Activated T-cell treated with anti-CD3 and anti-CD28 coated beads, Interleukin-2, amount 50 U/mL, for 24 hours (primary cell): ENCODE data around the gene MARCHF2.
A peak's percentile ranks its signal among the peaks of the same experiment; 100 is the strongest.
"Not testable (repeated sequence)": the region's sequence is repeated elsewhere in the genome, so short reads cannot be mapped to it uniquely, and the experiment has no call there.

Experiments
- DNase-seq: peaks from one replicate; pipeline ENCODE4 v3.0.0-alpha.2; 2020
- H3K27ac Mint-ChIP-seq: 2 replicates; pipeline ENCODE4 v1.8.0; 2020; ENCODE audit warnings: mild to moderate bottlenecking, mixed read lengths
- H3K27me3 Mint-ChIP-seq: 2 replicates; pipeline ENCODE4 v1.8.0; 2020; ENCODE audit warnings: mixed read lengths
- H3K36me3 Mint-ChIP-seq: 2 replicates; pipeline ENCODE4 v1.8.0; 2020; ENCODE audit warnings: low read depth, mixed read lengths
- H3K4me1 Mint-ChIP-seq: 2 replicates; pipeline ENCODE4 v1.8.0; 2020; ENCODE audit warnings: low read depth, mixed read lengths
- H3K4me3 Mint-ChIP-seq: 2 replicates; pipeline ENCODE4 v1.8.0; 2020; ENCODE audit warnings: mild to moderate bottlenecking, moderate library complexity, mixed read lengths
- H3K9me3 Mint-ChIP-seq: 2 replicates; pipeline ENCODE4 v1.8.0; 2020; ENCODE audit warnings: mixed read lengths

MARCHF2 gene

GRCh38 chr19:8393871-8394250 lies 19.2 kb upstream of the MARCHF2 start:
- Mint-ChIP-seq H3K4me3 (no peak overlapping the region), H3K27ac (peak overlapping the region; percentile 67)

DNA sequence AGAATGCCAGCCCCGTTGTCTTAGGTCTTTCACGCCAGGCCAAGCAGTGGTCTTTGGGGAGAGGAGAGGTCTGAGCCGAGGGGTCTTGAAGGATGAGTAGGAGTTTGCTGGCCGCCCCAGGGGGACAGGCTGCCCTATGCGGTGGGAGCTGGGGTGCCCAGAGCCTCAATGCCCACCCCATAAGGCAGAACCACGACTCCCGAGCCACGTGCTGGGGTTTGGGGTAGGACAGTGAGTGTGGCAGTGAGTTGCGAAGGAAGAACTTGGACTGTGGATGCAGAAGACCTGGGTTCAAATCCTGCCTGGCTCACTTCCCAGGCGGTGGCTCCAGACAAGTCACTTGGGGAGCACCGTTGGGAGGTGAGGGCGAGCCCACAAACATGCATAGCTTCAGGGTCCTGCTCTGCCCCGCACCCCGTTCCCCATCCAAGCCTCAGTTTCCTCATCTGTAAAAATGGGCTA lies 17.5 kb upstream of the MARCHF2 start:
- Mint-ChIP-seq H3K4me1 (peaks cover 40% of the 10 kb centered on the region), H3K4me3 (no peak overlapping the region), H3K9me3 (no peaks in the 10 kb centered on the region), H3K27ac (no peak overlapping the region), H3K27me3 (no peaks in the 10 kb centered on the region), H3K36me3 (peaks cover 15% of the 10 kb centered on the region)
- DNase-seq: no peak

More at GRCh38 chr19:8393871-8394250, 19.2 kb upstream of the MARCHF2 start:
- no peaks in the 10 kb centered on the region for H3K9me3 Mint-ChIP-seq
- no peak for DNase-seq
- H3K4me1 Mint-ChIP-seq: peaks cover 43% of the 10 kb centered on the region
- H3K27me3 Mint-ChIP-seq: no peaks in the 10 kb centered on the region
- H3K36me3 Mint-ChIP-seq: peaks cover 7% of the 10 kb centered on the region

DNA sequence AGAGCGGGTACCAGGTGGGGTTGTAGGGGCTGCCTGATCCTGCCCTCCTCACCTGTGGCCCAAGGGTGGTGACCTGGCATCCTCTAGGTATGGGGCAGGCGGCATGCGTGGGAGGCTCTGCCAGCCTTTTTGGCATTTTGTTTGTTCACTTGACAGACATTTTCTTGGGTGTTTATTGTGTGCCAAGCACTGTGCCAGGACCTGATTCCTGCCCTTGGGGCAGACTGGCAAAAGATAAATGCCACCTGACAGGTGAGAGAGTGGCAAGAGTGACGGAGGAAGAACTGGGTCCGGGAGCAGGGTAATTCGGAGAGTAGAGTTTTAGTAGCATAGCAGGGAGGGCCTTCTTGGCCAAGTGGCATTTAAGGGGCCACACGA lies 16.9 kb upstream of the MARCHF2 start:
- no peak for DNase-seq
- Mint-ChIP-seq H3K4me1 (peaks cover 35% of the 10 kb centered on the region), H3K36me3 (peaks cover 15% of the 10 kb centered on the region), H3K27ac (no peak overlapping the region), H3K9me3 (no peaks in the 10 kb centered on the region), H3K27me3 (no peaks in the 10 kb centered on the region), H3K4me3 (no peak overlapping the region)

- peaks cover 30% of the 10 kb centered on the region for H3K4me1 Mint-ChIP-seq
- H3K27ac Mint-ChIP-seq: peak overlapping the region; percentile 74
- no peak overlapping the region for H3K4me3 Mint-ChIP-seq
- DNase-seq: peak; percentile 80
- no peaks in the 10 kb centered on the region for H3K27me3 Mint-ChIP-seq
- H3K9me3 Mint-ChIP-seq: no peaks in the 10 kb centered on the region
- peaks cover 18% of the 10 kb centered on the region for H3K36me3 Mint-ChIP-seq
Measured at GRCh38 chr19:8396563-8397203, 16.4 kb upstream of the MARCHF2 start.

DNA sequence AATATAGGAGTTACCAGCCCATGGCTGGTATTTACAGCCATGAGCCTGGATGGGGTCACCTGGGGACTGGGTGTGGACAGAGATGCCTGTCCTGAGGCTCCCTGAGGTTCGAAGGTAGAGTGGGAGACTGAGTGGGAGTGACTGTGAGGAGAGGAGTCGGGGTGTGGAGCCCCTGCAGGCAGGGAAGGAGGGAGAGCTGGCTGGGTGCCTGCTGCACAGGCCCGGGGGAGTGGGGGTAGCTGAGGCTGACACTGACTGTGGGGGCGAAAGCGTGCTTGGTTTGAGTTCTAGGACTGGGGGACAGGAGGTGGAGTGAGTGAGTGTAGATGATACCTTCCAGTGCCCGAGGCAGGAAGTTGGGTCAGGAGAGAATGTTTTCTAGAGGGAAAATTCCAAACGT lies 15.8 kb upstream of the MARCHF2 start:
- no peak overlapping the region for H3K4me3 Mint-ChIP-seq
- DNase-seq: no peak
- peaks cover 23% of the 10 kb centered on the region for H3K36me3 Mint-ChIP-seq
- peaks cover 24% of the 10 kb centered on the region for H3K4me1 Mint-ChIP-seq
- H3K27ac Mint-ChIP-seq: peak overlapping the region; percentile 74
- no peaks in the 10 kb centered on the region for H3K27me3 Mint-ChIP-seq
- H3K9me3 Mint-ChIP-seq: no peaks in the 10 kb centered on the region

DNA sequence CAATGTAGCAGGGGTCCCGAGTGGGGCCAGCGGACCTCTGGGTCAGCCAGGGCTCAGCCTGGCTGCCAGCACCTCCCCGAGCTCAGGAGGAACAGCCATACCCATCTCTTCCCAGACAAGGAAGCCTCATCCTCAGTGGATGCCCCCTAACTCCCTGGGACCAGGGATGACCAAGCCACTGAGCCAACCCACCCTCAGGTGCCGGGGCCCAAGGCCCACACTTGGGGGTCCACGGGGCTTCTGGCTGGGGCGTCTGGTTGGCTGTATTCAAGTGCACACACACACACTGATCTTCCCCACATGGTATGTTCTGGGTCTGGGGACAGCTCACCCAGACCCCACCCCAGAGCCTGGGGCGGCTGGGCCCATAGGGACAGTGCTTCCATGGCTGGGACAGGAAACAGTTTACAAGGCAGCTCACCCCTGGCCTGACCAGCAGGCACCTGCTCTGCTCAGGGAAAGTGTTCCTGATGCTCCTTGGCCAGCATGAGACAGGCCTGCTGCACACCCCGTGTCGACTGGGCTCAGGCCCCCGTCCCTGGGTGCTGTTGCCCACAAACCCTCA lies 15.3 kb upstream of the MARCHF2 start:
- DNase-seq: no peak
- Mint-ChIP-seq H3K4me3 (no peak overlapping the region), H3K27ac (peak overlapping the region; percentile 50), H3K4me1 (peaks cover 22% of the 10 kb centered on the region), H3K36me3 (peaks cover 29% of the 10 kb centered on the region), H3K27me3 (no peaks in the 10 kb centered on the region), H3K9me3 (no peaks in the 10 kb centered on the region)

DNA sequence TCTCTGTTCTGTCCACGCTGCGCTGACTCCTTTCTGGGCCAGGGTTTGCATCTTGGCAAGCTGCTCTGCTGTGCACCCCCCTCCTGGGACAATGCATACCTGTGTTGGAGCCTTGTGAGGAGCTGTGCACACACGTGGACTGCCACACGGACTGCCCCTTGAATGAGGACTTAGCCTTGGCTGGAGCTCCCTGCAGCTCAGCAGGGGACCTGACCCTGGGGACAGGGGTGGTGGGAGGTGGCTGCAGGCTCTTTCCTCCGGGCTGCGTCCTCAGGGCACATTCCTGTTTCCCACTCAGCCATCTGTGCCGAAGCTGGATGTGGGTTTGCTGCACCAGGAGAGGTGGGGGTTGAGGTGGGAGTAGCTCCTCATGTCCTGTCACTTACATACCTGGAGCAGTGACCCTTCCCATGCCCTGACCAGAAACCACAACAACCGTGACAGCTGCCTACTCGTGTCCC lies 14.8 kb upstream of the MARCHF2 start:
- Mint-ChIP-seq H3K36me3 (peaks cover 31% of the 10 kb centered on the region), H3K27ac (peak overlapping the region; percentile 50), H3K4me3 (no peak overlapping the region), H3K9me3 (no peaks in the 10 kb centered on the region), H3K4me1 (peaks cover 19% of the 10 kb centered on the region), H3K27me3 (no peaks in the 10 kb centered on the region)
- no peak for DNase-seq

DNA sequence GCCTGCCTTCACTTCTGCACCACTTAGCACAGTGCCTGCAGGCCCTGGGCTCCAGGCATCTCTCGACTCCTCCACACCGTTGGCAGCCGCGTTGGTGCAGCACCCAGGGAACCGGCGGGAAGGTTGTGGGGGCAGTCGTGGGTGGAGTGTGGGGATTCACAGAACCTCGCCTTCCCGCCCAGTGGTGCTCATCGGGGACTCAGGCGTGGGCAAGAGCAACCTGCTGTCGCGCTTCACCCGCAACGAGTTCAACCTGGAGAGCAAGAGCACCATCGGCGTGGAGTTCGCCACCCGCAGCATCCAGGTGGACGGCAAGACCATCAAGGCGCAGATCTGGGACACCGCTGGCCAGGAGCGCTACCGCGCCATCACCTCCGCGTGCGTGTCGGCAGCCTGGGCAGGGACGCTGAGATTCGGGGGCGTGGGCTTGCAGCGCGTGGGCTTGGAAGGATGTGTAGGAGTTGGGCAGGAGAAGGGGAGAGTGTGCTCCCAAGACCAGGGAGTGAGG lies 13.4 kb upstream of the MARCHF2 start:
- Mint-ChIP-seq H3K4me1 (peaks cover 16% of the 10 kb centered on the region), H3K4me3 (no peak overlapping the region), H3K27ac (no peak overlapping the region), H3K9me3 (no peaks in the 10 kb centered on the region), H3K27me3 (no peaks in the 10 kb centered on the region), H3K36me3 (peaks cover 40% of the 10 kb centered on the region)
- no peak for DNase-seq

- Mint-ChIP-seq H3K9me3 (no peaks in the 10 kb centered on the region), H3K4me1 (peaks cover 5% of the 10 kb centered on the region), H3K27me3 (no peaks in the 10 kb centered on the region), H3K4me3 (no peak overlapping the region), H3K36me3 (peaks cover 48% of the 10 kb centered on the region), H3K27ac (no peak overlapping the region)
- no peak for DNase-seq
Measured at GRCh38 chr19:8401981-8402411, 11.1 kb upstream of the MARCHF2 start.

DNA sequence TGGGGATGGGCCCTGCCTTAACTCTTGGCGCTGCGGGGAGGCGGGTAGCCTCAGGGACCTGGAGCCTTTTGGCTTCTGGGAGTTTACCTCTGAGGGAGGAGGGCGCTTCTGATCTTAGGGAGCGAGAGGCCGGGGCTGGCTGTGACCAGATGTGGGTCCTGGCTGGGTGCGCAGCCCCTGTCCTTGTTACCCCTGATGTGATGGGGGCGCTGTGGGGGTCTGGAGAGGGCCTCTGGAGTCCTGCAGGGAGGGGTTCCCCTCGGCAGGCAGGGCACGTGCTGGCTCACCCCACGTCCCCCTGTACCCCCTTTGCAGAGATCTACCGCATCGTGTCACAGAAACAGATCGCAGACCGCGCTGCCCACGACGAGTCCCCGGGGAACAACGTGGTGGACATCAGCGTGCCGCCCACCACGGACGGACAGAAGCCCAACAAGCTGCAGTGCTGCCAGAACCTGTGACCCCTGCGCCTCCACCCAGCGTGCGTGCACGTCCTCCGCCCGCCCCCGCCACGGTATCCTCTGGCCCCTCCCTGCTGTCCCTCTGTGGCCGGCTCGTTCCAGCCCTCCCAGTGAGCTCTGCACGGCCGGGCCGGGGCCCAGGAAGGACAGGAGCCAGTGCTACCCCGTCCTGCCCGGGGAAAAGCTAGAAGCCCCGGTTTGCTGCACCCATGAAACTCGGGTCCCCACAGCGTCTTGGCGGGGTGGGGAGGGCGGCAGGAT lies 9.8 kb upstream of the MARCHF2 start:
- no peak for DNase-seq
- no peaks in the 10 kb centered on the region for H3K27me3 Mint-ChIP-seq
- H3K27ac Mint-ChIP-seq: no peak overlapping the region
- no peak overlapping the region for H3K4me3 Mint-ChIP-seq
- no peaks in the 10 kb centered on the region for H3K9me3 Mint-ChIP-seq
- H3K4me1 Mint-ChIP-seq: no peaks in the 10 kb centered on the region
- peaks cover 48% of the 10 kb centered on the region for H3K36me3 Mint-ChIP-seq

GRCh38 chr19:8403820-8404109 lies 9.3 kb upstream of the MARCHF2 start:
- Mint-ChIP-seq H3K9me3 (no peaks in the 10 kb centered on the region), H3K4me1 (no peaks in the 10 kb centered on the region), H3K27ac (no peak overlapping the region), H3K27me3 (no peaks in the 10 kb centered on the region), H3K36me3 (peaks cover 48% of the 10 kb centered on the region), H3K4me3 (no peak overlapping the region)
- no peak for DNase-seq

DNA sequence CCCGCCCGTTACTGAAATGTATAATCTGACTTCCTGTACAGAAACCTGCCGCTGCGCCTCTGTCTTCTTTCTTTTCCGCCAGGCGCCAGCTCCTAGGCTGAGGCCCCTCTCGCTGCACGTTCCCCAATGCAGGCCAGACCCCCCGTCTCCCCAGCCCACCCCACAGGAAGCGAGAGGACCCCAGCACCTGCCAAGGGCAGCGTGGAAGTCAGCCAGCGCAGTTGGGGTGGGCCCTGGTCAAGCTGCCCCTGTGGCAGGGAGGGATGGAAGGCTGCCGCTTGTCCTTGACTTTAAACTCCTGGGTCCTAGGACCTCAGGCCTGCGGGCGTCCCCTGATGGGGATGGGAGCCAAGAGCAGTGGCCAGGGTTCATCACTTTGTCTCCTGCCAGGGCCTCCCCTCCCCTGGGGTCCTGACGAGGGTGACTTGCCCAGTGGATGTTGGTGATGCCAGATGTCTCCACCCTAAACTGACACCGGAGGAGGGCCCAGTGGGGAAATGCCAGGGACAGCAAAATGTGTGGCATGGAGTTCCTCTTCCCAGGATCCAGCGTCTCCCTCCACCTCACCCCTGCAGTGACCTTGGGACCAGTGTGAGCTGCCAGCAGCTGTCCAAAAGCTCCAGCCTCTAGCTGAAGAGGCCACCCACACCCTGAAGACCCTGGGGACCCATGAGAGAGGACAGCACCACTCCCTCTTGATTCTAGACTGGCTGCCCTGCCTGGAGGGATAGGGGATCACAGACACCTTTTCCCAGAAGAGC lies 8.5 kb upstream of the MARCHF2 start:
- no peak overlapping the region for H3K27ac Mint-ChIP-seq

DNA sequence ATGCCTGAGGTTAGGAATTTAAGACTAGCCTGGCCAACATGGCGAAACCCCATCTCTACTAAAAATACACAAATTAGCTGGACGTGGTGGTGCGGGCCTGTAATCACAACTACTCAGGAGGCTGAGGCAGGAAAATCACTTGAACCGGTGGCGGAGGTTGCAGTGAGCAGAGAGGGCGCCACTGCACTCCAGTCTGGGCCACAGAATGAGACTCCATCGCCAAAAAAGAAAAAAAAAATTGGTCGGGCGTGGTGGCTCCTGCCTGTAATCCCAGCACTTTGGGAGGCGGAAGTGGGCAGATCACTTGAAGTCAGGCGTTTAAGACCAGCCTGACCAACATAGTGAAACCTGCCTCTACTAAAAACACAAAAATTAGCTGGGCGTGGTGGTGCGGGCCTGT lies 2.4 kb upstream of the MARCHF2 start:
- H3K4me3 Mint-ChIP-seq, H3K27me3 Mint-ChIP-seq, H3K4me1 Mint-ChIP-seq, H3K9me3 Mint-ChIP-seq, H3K36me3 Mint-ChIP-seq, H3K27ac Mint-ChIP-seq, DNase-seq: not testable (repeated sequence)

More for the DNA sequence above, 8.5 kb upstream of the MARCHF2 start:
- H3K27me3 Mint-ChIP-seq: no peaks in the 10 kb centered on the region
- H3K4me3 Mint-ChIP-seq: no peak overlapping the region
- DNase-seq: no peak
- H3K9me3 Mint-ChIP-seq: no peaks in the 10 kb centered on the region
- H3K36me3 Mint-ChIP-seq: peaks cover 43% of the 10 kb centered on the region
- no peaks in the 10 kb centered on the region for H3K4me1 Mint-ChIP-seq

GRCh38 chr19:8413629-8413995 lies 507 bp downstream of the MARCHF2 start:
- H3K27me3 Mint-ChIP-seq: no peaks in the 10 kb centered on the region
- no peaks in the 10 kb centered on the region for H3K9me3 Mint-ChIP-seq
- H3K36me3 Mint-ChIP-seq: no peaks in the 10 kb centered on the region
- H3K4me1 Mint-ChIP-seq: peaks cover 9% of the 10 kb centered on the region
- peak overlapping the region; percentile 65 for H3K4me3 Mint-ChIP-seq
- no peak for DNase-seq
- peak overlapping the region; percentile 52 for H3K27ac Mint-ChIP-seq
